H9 (cell line): ENCODE data around the gene ANKRD40. TPM values are rescaled to one million over a fixed set of nuclear protein-coding genes. Genes with fewer than 3 reads are reported as not detected.

Experiments used
- DNase-seq: peaks from one replicate; pipeline ENCODE4 v3.0.0-alpha.2; 2017
- H2AFZ ChIP-seq: one replicate; pipeline ENCODE4 v1.6.1; 2013; ENCODE audit warnings: mild to moderate bottlenecking, low read length, control low read depth, moderate library complexity
- H2AK5ac ChIP-seq: 2 replicates; pipeline ENCODE4 v1.6.1; 2013; ENCODE audit warnings: low read length, control low read depth, mixed read lengths; ENCODE audit not compliant: insufficient read length
- H2BK120ac ChIP-seq: one replicate; pipeline ENCODE4 v1.6.1; 2013; ENCODE audit warnings: low read depth, mild to moderate bottlenecking, low read length, control low read depth, inconsistent platforms; ENCODE audit not compliant: poor library complexity, severe bottlenecking
- H2BK12ac ChIP-seq: 2 replicates; pipeline ENCODE4 v1.6.1; 2013; ENCODE audit warnings: low read length, control low read depth, mixed read lengths, low read depth; ENCODE audit not compliant: insufficient read length
- H2BK15ac ChIP-seq: 2 replicates; pipeline ENCODE4 v1.6.1; 2013; ENCODE audit warnings: low read depth, low read length, control low read depth
- H2BK20ac ChIP-seq: one replicate; pipeline ENCODE4 v1.6.1; 2013; ENCODE audit warnings: low read depth, mild to moderate bottlenecking, low read length, control low read depth, inconsistent platforms; ENCODE audit not compliant: poor library complexity, severe bottlenecking
- H2BK5ac ChIP-seq: 2 replicates; pipeline ENCODE4 v1.6.1; 2013; ENCODE audit warnings: low read length, control low read depth, mixed read lengths; ENCODE audit not compliant: insufficient read length
- H3K14ac ChIP-seq: 2 replicates; pipeline ENCODE4 v1.6.1; 2013; ENCODE audit warnings: low read length, control low read depth; ENCODE audit not compliant: insufficient read depth
- H3K18ac ChIP-seq: 2 replicates; pipeline ENCODE4 v1.6.1; 2013; ENCODE audit warnings: low read depth, mild to moderate bottlenecking, mixed read lengths, low read length, control low read depth; ENCODE audit not compliant: insufficient read length
- H3K23ac ChIP-seq: 2 replicates; pipeline ENCODE4 v1.6.1; 2013; ENCODE audit warnings: low read length, control low read depth, mixed read lengths, low read depth; ENCODE audit not compliant: insufficient read length
- H3K23me2 ChIP-seq: 2 replicates; pipeline ENCODE4 v1.6.1; 2013; ENCODE audit warnings: low read depth, mild to moderate bottlenecking, mixed read lengths, low read length, control low read depth; ENCODE audit not compliant: insufficient read length, poor library complexity, severe bottlenecking
- H3K27ac ChIP-seq: 2 replicates; pipeline ENCODE4 v1.5.1; 2013; ENCODE audit warnings: low read length, control low read depth, mixed read lengths, low read depth; ENCODE audit not compliant: insufficient read length
- H3K27me3 ChIP-seq: 2 replicates; pipeline ENCODE4 v1.6.1; 2013; ENCODE audit warnings: low read length, control low read depth, inconsistent platforms; ENCODE audit not compliant: insufficient read depth
- H3K4ac ChIP-seq: 2 replicates; pipeline ENCODE4 v1.6.1; 2013; ENCODE audit warnings: low read depth, mild to moderate bottlenecking, control low read depth, inconsistent platforms, low read length, moderate library complexity
- H3K4me1 ChIP-seq: 2 replicates; pipeline ENCODE4 v1.6.1; 2013; ENCODE audit warnings: low read length, control low read depth, inconsistent platforms; ENCODE audit not compliant: insufficient read depth
- H3K4me2 ChIP-seq: 2 replicates; pipeline ENCODE4 v1.6.1; 2013; ENCODE audit warnings: low read length, control low read depth, mixed read lengths; ENCODE audit not compliant: insufficient read length, insufficient read depth
- H3K56ac ChIP-seq: 2 replicates; pipeline ENCODE4 v1.6.1; 2013; ENCODE audit warnings: low read depth, mild to moderate bottlenecking, mixed read lengths, low read length, control low read depth; ENCODE audit not compliant: insufficient read length
- H3K79me1 ChIP-seq: 2 replicates; pipeline ENCODE4 v1.6.1; 2013; ENCODE audit warnings: low read depth, mild to moderate bottlenecking, moderate library complexity, low read length, control low read depth, inconsistent platforms; ENCODE audit not compliant: insufficient read depth, poor library complexity, severe bottlenecking
- H3K79me2 ChIP-seq: 2 replicates; pipeline ENCODE4 v1.6.1; 2013; ENCODE audit warnings: low read length, control low read depth, inconsistent platforms; ENCODE audit not compliant: insufficient read depth
- H3K9ac ChIP-seq: 2 replicates; pipeline ENCODE4 v1.6.1; 2013; ENCODE audit warnings: low read length, control low read depth, mixed read lengths; ENCODE audit not compliant: insufficient read length; ENCODE audit errors: extremely low read depth
- H3K9me3 ChIP-seq: one replicate; pipeline ENCODE4 v1.6.1; 2013; ENCODE audit warnings: low read depth, low read length, inconsistent platforms; ENCODE audit not compliant: control insufficient read depth
- H3T11ph ChIP-seq: one replicate; pipeline ENCODE4 v1.6.1; 2013; ENCODE audit warnings: mild to moderate bottlenecking, low read length, control low read depth, inconsistent platforms
- H4K20me1 ChIP-seq: one replicate; pipeline ENCODE4 v1.6.1; 2013; ENCODE audit not compliant: control insufficient read depth, insufficient read length, insufficient read depth
- H4K5ac ChIP-seq: 2 replicates; pipeline ENCODE4 v1.6.1; 2013; ENCODE audit warnings: low read depth, mild to moderate bottlenecking, mixed read lengths, low read length, control low read depth; ENCODE audit not compliant: insufficient read length
- H4K8ac ChIP-seq: replicated peaks from 2 replicates; pipeline ENCODE4 v1.6.1; 2013; ENCODE audit warnings: low read length, control low read depth, mixed read lengths, low read depth; ENCODE audit not compliant: insufficient read length
- H4K91ac ChIP-seq: 2 replicates; pipeline ENCODE4 v1.6.1; 2013; ENCODE audit warnings: low read depth, mild to moderate bottlenecking, moderate library complexity, mixed read lengths, low read length, control low read depth; ENCODE audit not compliant: insufficient read length
- H3K27ac Mint-ChIP-seq, 3 experiments: 2 replicates in 2 of 3; 3 replicates in 1 of 3; pipeline ENCODE4 v1.8.0; 2020 to 2021; ENCODE audit warnings: mixed read lengths in 3 of 3, mild to moderate bottlenecking in 1 of 3, moderate library complexity in 1 of 3
- H3K27me3 Mint-ChIP-seq: 2 replicates; pipeline ENCODE4 v1.8.0; 2021; ENCODE audit warnings: low read depth, mild to moderate bottlenecking, moderate library complexity, mixed read lengths
- H3K36me3 Mint-ChIP-seq, 3 experiments: 2 replicates in 2 of 3; 3 replicates in 1 of 3; pipeline ENCODE4 v1.8.0; 2020 to 2021; ENCODE audit warnings: low read depth in 3 of 3, mixed read lengths in 3 of 3; ENCODE audit not compliant: insufficient read depth in 1 of 3
- H3K4me1 Mint-ChIP-seq, 2 experiments: 2 replicates each; pipeline ENCODE4 v1.8.0; 2020; ENCODE audit warnings: mixed read lengths in 2 of 2
- H3K4me3 Mint-ChIP-seq, 2 experiments: 2 replicates in 1 of 2; 3 replicates in 1 of 2; pipeline ENCODE4 v1.8.0; 2020 to 2021; ENCODE audit warnings: mild to moderate bottlenecking in 2 of 2, mixed read lengths in 2 of 2, moderate library complexity in 1 of 2
- H3K9me3 Mint-ChIP-seq, 2 experiments: 2 replicates in 1 of 2; 3 replicates in 1 of 2; pipeline ENCODE4 v1.8.0; 2020; ENCODE audit warnings: mild to moderate bottlenecking in 2 of 2, mixed read lengths in 2 of 2, moderate library complexity in 1 of 2
- CTCF ChIP-seq: fragments of 200-600 bp; sonication (generic); conservative IDR thresholded peaks from 3 replicates; pipeline ENCODE4 v1.8.0; 2021; ENCODE audit warnings: antibody characterized with exemption, mild to moderate bottlenecking
- WGBS: extraction: QIAGEN DNeasy Blood & Tissue Kit; methylation state at CpG from one replicate; pipeline ENCODE4 v1.1.7; 2013; ENCODE audit warnings: missing lambda C conversion rate, low lambda C conversion rate, mixed read lengths; ENCODE audit not compliant: insufficient read length; ENCODE audit errors: extremely low coverage; 5-methylcytosine and 5-hydroxymethylcytosine counted together
- total RNA-seq: library from RNA; stranded (reverse); gene quantifications from 2 replicates; pipeline ENCODE4 v1.2.1, GENCODE V29; 2021

Gene ANKRD40
- total RNA-seq, 1 experiment from 2014 or later: 54.3 TPM

GRCh38 chr17:50687200-50688066, 20.3 kb downstream of the ANKRD40 start:
- no peak overlapping the region for H4K91ac ChIP-seq
- H2BK120ac ChIP-seq: no peak overlapping the region
- H3K18ac ChIP-seq: no peak overlapping the region
- H2BK20ac ChIP-seq: no peak overlapping the region
- Mint-ChIP-seq H3K4me1 (peaks cover 35 to 52% of the 10 kb centered on the region in 2 experiments), H3K27me3 (no peaks in the 10 kb centered on the region), H3K9me3 (no peaks in the 10 kb centered on the region; a peak in 1 of 5 replicates), H3K27ac (peak overlapping the region in 1 of 3 experiments; percentile 28; a peak in 1 of 7 replicates), H3K4me3 (no peak overlapping the region), H3K36me3 (peaks cover 0 to 2% (median 0%) of the 10 kb centered on the region in 3 experiments; a peak in 2 of 7 replicates)
- H3K79me2 ChIP-seq: no peaks in the 10 kb centered on the region
- no peak overlapping the region for H3K27ac ChIP-seq
- H3K27me3 ChIP-seq: no peaks in the 10 kb centered on the region
- H2BK15ac ChIP-seq: no peak overlapping the region
- peak; percentile 76 for DNase-seq
- no peak overlapping the region for H3K4me2 ChIP-seq
- H3K23ac ChIP-seq: no peak overlapping the region
- no peak overlapping the region for H2AK5ac ChIP-seq
- H4K20me1 ChIP-seq: no peaks in the 10 kb centered on the region
- TF ChIP-seq CTCF: no peak
- no peak overlapping the region for H4K8ac ChIP-seq
- no peaks in the 10 kb centered on the region for H3K9me3 ChIP-seq
- no peak overlapping the region for H4K5ac ChIP-seq
- no peak overlapping the region for H3T11ph ChIP-seq
- no peak overlapping the region for H3K9ac ChIP-seq
- H2BK5ac ChIP-seq: no peak overlapping the region
- no peak overlapping the region for H2AFZ ChIP-seq
- H3K56ac ChIP-seq: no peak overlapping the region
- no peaks in the 10 kb centered on the region for H3K23me2 ChIP-seq
- H2BK12ac ChIP-seq: no peak overlapping the region
- no peaks in the 10 kb centered on the region for H3K79me1 ChIP-seq
- H3K4me1 ChIP-seq: no peaks in the 10 kb centered on the region
- no peak overlapping the region for H3K4ac ChIP-seq
- no CpG with 5 or more reads among the region's 16 CpGs for WGBS
- H3K14ac ChIP-seq: no peak overlapping the region
